Ureter (tissue), 1 donor: Measurements from ENCODE around the gene TMEM132E. TPM values are rescaled to one million over a fixed set of nuclear protein-coding genes. Genes with fewer than 3 reads are reported as not detected.
A peak's percentile ranks its signal among the peaks of the same experiment; 100 is the strongest.

ENCODE experiments used
- DNase-seq: peaks from one replicate; pipeline ENCODE4 v3.0.0-alpha.2; 2020; ENCODE audit warnings: low spot score
- total RNA-seq: library from RNA; stranded (reverse); gene quantifications from one replicate; pipeline ENCODE4 v1.2.4, GENCODE V29; 2023
- donor health status: DM: yes; HTN: yes; CAD: no.

The TMEM132E gene
- total RNA-seq, 1 donor from 2014 or later: 0.26 TPM

- no peak for DNase-seq
Measured at GRCh38 chr17:34634551-34635160, 55.3 kb downstream of the TMEM132E start.

GRCh38 chr17:34635876-34636275, 56.5 kb downstream of the TMEM132E start:
- DNase-seq: no peak

GRCh38 chr17:34637041-34637547, 57.7 kb downstream of the TMEM132E start:
- no peak for DNase-seq

GRCh38 chr17:34637548-34638525, 58.5 kb downstream of the TMEM132E start:
- DNase-seq: peak; percentile 83

GRCh38 chr17:34638526-34639260, 59.3 kb downstream of the TMEM132E start:
- no peak for DNase-seq

GRCh38 chr17:34639706-34640425, 60.5 kb downstream of the TMEM132E start:
- DNase-seq: no peak

GRCh38 chr17:34641368-34641767, 62.0 kb downstream of the TMEM132E start:
- no peak for DNase-seq

- DNase-seq: no peak
Measured at GRCh38 chr17:34644941-34645550, 65.7 kb downstream of the TMEM132E start.

- no peak for DNase-seq
Measured at GRCh38 chr17:34645594-34645993, 66.2 kb downstream of the TMEM132E start.

- no peak for DNase-seq
Measured at GRCh38 chr17:34647511-34647910, 68.1 kb downstream of the TMEM132E start.

GRCh38 chr17:34650051-34650750, 70.8 kb downstream of the TMEM132E start:
- DNase-seq: no peak

GRCh38 chr17:34651402-34651811, 72.0 kb downstream of the TMEM132E start:
- DNase-seq: no peak

- DNase-seq: no peak
Measured at GRCh38 chr17:34652021-34652555, 72.7 kb downstream of the TMEM132E start.

- no peak for DNase-seq
Measured at GRCh38 chr17:34653511-34653910, 74.1 kb downstream of the TMEM132E start.

GRCh38 chr17:34654276-34654880, 75.0 kb downstream of the TMEM132E start:
- no peak for DNase-seq

- no peak for DNase-seq
Measured at GRCh38 chr17:34654881-34655276, 75.5 kb downstream of the TMEM132E start.

GRCh38 chr17:34656801-34657200, 77.4 kb downstream of the TMEM132E start:
- no peak for DNase-seq

GRCh38 chr17:34658811-34659560, 79.6 kb downstream of the TMEM132E start:
- no peak for DNase-seq

GRCh38 chr17:34663714-34664113, 84.3 kb downstream of the TMEM132E start:
- DNase-seq: no peak
